A549 treated with AZD2906 at 1 μM for 4 hours (cell line): ENCODE results near the gene CCDC13. TPM values are rescaled to one million over a fixed set of nuclear protein-coding genes. Genes with fewer than 3 reads are reported as not detected.

ENCODE experiments used
- total RNA-seq: library from RNA; stranded (reverse); fragments of 200-300 nt; extraction: Qiagen RNA extraction; gene quantifications from 5 replicates; pipeline ENCODE4 v1.2.3, GENCODE V29; 2022

The CCDC13 gene
- 0.26 to 0.50 TPM (median 0.45 TPM) in 5 replicates for total RNA-seq

GRCh38 chr3:42772670-42773408 lies at the start of gene CCDC13:
CCDC13 (minus strand) TSS chr3:42773253; CDS start chr3:42758345, 14,908 bp downstream.

GRCh38 chr3:42809202-42809601 lies 36.1 kb upstream of the CCDC13 start, which contains the start of gene ACKR2:
ACKR2 (plus strand) TSS chr3:42809445; CDS start chr3:42864503, 55,058 bp downstream.

GRCh38 chr3:42804106-42804830 lies 31.2 kb upstream of the CCDC13 start, which contains the start of gene HIGD1A:
HIGD1A (minus strand) TSS chr3:42804490; CDS start chr3:42794253, 10,237 bp downstream.

Other genes starting within 250 kb of the CCDC13 start
- 30.9 to 35.6 TPM (median 34.8 TPM) in 5 replicates for gene SEC22C, start 191.3 kb downstream of the CCDC13 start, total RNA-seq
- 17.6 to 18.8 TPM (median 17.8 TPM) in 5 replicates for gene SS18L2, start 182.4 kb downstream of the CCDC13 start, total RNA-seq
- gene NKTR, start 172.6 kb downstream of the CCDC13 start, total RNA-seq = 8.8 to 12.7 TPM (median 9.7 TPM) in 5 replicates
- 5.3 to 6.5 TPM (median 5.8 TPM) in 5 replicates for gene ZBTB47, start 119.6 kb downstream of the CCDC13 start, total RNA-seq
- gene KLHL40, start 87.7 kb downstream of the CCDC13 start, total RNA-seq = not detected in 5 replicates
- gene HHATL, start 70.5 kb downstream of the CCDC13 start, total RNA-seq = not detected in 5 replicates
- gene HIGD1A, start 31.2 kb upstream of the CCDC13 start, total RNA-seq = 70.8 to 94.1 TPM (median 72.1 TPM) in 5 replicates
- gene ACKR2, start 36.2 kb upstream of the CCDC13 start, total RNA-seq = 0.09 to 0.13 TPM (median 0.10 TPM) in 3 of 5 replicates, not detected in the others
- 0.02 TPM in 1 of 5 replicates, not detected in the others for gene CYP8B1, start 102.6 kb upstream of the CCDC13 start, total RNA-seq
- not detected in 5 replicates for gene ZNF662, start 132.9 kb upstream of the CCDC13 start, total RNA-seq
- not detected in 5 replicates for gene GASK1A, start 206.1 kb upstream of the CCDC13 start, total RNA-seq